SIG-M5 (cell line): ENCODE data around the gene P4HA1.

Experiments used
- DNase-seq: peaks from one replicate; lab custom pipeline; 2025; lab: John Stamatoyannopoulos, UW

P4HA1 gene

DNA sequence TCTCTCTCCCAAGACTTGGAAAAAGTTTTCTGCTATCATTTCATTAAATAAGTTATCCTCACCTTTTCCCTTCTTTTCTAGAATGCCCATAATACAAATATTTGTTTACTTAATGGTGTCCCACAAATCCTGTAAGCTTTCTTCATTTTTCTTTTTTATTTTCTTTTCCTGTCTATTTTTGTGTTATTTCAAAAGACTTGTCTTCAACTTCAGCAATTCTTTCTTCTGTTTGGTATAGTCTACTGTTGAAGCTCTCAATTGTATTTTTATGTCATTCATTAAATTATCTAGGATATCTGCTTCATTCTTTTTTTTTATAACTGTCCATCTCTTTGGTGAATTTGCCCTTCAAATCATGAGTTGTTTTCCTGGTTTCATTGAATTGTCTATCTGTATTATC lies 117.0 kb downstream of the P4HA1 start:
- no peak for DNase-seq

DNA sequence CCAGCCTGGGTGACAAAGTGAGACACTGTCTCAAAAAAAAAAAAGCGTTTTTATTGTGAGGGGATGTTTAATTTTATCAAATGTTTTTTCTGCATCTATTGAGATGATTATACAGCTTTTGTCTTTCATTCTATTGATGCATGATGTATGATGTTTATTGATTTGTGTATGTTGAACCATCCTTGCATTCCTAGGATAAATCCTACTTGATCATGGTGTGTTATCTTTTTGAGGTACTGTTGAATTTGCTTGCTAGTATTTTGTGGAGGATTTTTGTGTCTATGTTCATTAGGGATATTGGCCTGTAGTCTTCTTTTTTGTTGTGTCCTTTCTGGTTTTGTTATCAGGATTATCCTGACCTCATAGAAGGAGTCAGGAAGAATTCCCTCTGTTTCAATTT lies 119.8 kb downstream of the P4HA1 start:
- no peak for DNase-seq
